GM12875 (cell line): Measurements from ENCODE around the gene SNAP25.

Source experiments
- H3K4me3 ChIP-seq: one replicate; pipeline ENCODE4 v1.5.1; 2011; ENCODE audit warnings: low read depth, low read length, control low read depth
- CTCF ChIP-seq: IDR thresholded peaks from 2 replicates; pipeline ENCODE4 v1.5.1; 2011; ENCODE audit warnings: low read depth, mild to moderate bottlenecking, control low read depth, inconsistent platforms, low read length, moderate library complexity, borderline replicate concordance; ENCODE audit not compliant: insufficient read depth

The SNAP25 gene

GRCh38 chr20:10218536-10219451 lies at the start of gene SNAP25:
SNAP25 (plus strand) TSS chr20:10218830; CDS start chr20:10275492, 56,662 bp downstream.
- H3K4me3 ChIP-seq: no peak within 1 kb of the TSS
- TF ChIP-seq CTCF: no peak

DNA sequence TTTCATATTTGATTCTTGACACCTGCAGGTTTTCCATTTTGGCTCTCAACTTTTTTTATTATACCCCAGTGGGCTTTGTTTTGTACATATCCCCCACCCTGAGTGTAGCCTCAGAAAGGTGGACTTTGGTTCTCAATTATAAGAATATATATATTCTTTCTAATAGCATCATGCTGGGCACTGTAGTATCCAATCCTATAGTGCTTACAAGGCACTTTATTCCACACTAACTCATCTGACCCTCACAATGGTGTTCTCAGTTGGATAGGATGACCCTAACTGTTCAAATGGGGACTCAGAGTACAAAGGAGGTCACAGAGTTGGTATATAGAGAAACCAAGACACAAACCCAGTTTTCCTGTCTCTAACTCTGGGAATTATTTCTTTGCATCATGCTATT lies 48.9 kb upstream of the SNAP25 start:
- no peak for TF ChIP-seq CTCF
- no peak overlapping the region for H3K4me3 ChIP-seq

GRCh38 chr20:10170261-10170660 lies 48.4 kb upstream of the SNAP25 start:
- TF ChIP-seq CTCF: no peak
- no peak overlapping the region for H3K4me3 ChIP-seq

DNA sequence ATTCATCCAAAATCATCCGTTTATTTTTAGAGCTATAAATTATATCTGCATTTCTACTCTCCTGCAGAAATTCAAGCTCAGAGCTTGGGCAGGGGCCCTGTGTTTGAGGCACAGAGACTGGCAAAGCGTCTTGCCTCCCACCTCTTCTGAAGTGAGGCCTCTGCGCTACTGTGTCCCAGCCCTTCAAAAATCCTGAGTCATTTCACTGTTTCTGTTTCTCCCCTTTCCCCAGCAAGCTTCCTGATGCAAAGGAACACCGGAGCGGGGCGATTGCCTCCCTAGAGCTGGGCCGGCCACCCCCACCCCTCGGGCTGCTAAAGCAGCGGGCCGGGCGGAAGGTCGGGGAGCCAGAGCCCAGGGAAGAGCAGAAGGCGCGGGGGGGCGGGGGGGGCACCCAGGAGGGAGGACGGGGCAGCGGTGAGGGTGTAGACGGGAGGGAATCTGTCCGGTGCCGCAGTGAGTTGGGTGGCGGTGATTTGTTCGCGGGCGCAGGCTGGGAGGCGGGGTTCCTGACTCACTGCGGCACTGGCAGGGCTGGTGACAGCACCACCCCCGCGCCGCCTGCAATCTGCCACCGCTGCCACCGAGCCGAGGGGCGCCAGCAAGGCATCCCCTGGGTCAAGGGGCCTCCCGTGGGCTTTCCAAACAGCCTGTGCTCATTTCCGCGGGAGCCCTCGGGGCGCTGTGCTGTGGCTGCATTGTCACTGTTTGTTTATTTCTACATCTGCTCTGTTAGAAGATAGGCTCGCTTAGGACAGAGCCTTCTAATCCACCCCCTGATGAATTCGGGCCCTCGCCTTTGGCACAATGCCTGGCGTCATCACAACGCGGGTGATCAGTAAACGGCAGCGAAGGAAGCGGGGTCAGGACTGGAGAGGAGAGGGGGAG lies 46.5 kb upstream of the SNAP25 start:
- no peak overlapping the region for H3K4me3 ChIP-seq

GRCh38 chr20:10172998-10173655 lies 45.5 kb upstream of the SNAP25 start:
- H3K4me3 ChIP-seq: no peak overlapping the region
- TF ChIP-seq CTCF: no peak

More for the DNA sequence above, 46.5 kb upstream of the SNAP25 start:
- no peak for TF ChIP-seq CTCF

DNA sequence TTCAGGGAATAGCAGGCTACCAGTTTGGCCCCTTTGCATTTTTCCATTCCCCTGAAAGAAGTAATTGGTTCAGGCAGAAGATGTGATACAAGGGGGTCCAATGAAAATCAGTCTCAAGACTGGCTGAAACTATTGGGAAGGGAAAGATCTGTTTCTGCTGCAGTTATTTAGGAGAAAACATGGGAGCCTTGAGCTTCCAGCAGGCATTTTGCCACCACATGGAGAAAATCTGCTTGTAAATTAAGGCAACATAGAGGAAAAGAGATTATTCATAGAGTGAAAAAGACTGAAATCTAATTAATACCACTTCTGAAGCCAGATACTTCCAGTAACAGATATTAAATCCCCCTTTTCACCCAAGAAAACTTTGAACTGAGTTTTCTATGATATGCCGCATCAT lies 44.2 kb upstream of the SNAP25 start:
- H3K4me3 ChIP-seq: no peak overlapping the region
- no peak for TF ChIP-seq CTCF
